ENCODE measurements around the gene GRID2.
"Not testable (repeated sequence)": the region's sequence is repeated elsewhere in the genome, so short reads cannot be mapped to it uniquely, and the experiment has no call there.

GRID2 gene

DNA sequence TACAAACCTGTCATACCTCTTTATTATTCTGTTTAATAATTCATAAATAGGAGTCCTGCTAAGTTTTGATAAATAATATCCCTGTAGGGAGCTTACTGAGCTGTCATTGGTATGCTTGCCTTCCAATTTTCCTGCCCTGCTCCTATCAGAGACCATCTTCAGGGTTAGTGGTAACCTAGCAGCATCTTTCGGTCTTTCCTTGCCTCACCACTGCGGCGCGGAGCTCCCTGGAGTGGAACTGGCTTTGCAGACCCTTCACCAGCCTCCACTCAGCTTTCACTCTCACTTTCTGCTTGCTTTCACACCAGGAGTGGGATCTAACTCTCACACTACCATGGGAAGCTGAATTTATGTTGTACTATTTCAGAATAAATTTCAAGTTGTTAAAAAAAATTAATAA is 1043.1 kb downstream of the GRID2 start:
- Mint-ChIP-seq H3K27ac (no peak overlapping the region), H3K9me3 (peaks cover 3% of the 10 kb centered on the region), H3K27me3 (no peaks in the 10 kb centered on the region)

GRCh38 chr4:93348896-93349295 is 1045.1 kb downstream of the GRID2 start:
- H3K4me1 Mint-ChIP-seq: no peaks in the 10 kb centered on the region
- H3K9me3 Mint-ChIP-seq: peaks cover 6% of the 10 kb centered on the region
- ATAC-seq: no peak
- H3K27me3 Mint-ChIP-seq: no peaks in the 10 kb centered on the region
- H3K36me3 Mint-ChIP-seq: no peaks in the 10 kb centered on the region
- H3K27ac Mint-ChIP-seq: no peak overlapping the region
- no peak overlapping the region for H3K4me3 Mint-ChIP-seq

More for the DNA sequence above, 1043.1 kb downstream of the GRID2 start:
- H3K36me3 Mint-ChIP-seq: no peaks in the 10 kb centered on the region
- H3K4me3 Mint-ChIP-seq: no peak overlapping the region
- no peaks in the 10 kb centered on the region for H3K4me1 Mint-ChIP-seq
- no peak for ATAC-seq

DNA sequence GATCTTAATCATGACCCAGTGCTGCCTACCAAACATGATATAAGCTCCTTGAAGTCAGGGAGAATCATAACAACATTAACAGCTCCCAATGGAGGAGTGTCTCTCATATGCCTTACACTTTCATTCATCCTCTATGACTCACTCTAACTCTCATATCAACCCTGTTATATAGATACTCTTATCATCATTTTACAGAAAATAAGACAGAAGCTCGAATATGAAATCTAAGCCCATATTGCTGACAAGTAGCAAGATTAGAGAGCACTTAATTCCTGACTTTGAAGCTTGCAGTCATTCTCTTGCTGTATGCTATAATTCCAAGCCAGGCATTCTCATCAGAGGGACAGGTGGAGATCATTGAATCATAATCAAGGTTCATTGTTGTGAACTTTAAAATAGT is 1048.1 kb downstream of the GRID2 start:
- peaks cover 6% of the 10 kb centered on the region for H3K9me3 Mint-ChIP-seq
- no peak for ATAC-seq
- no peaks in the 10 kb centered on the region for H3K27me3 Mint-ChIP-seq
- no peak overlapping the region for H3K27ac Mint-ChIP-seq
- H3K4me3 Mint-ChIP-seq: no peak overlapping the region
- no peaks in the 10 kb centered on the region for H3K36me3 Mint-ChIP-seq
- no peaks in the 10 kb centered on the region for H3K4me1 Mint-ChIP-seq

GRCh38 chr4:93355411-93355810 is 1051.6 kb downstream of the GRID2 start:
- Mint-ChIP-seq H3K9me3 (peaks cover 6% of the 10 kb centered on the region), H3K27me3 (no peaks in the 10 kb centered on the region), H3K4me1 (no peaks in the 10 kb centered on the region), H3K27ac (no peak overlapping the region), H3K36me3 (no peaks in the 10 kb centered on the region), H3K4me3 (no peak overlapping the region)
- no peak for ATAC-seq

- no peak for ATAC-seq
- H3K27me3 Mint-ChIP-seq: no peaks in the 10 kb centered on the region
- H3K9me3 Mint-ChIP-seq: peaks cover 2% of the 10 kb centered on the region
- H3K4me3 Mint-ChIP-seq: no peak overlapping the region
- H3K4me1 Mint-ChIP-seq: no peaks in the 10 kb centered on the region
- H3K27ac Mint-ChIP-seq: no peak overlapping the region
- no peaks in the 10 kb centered on the region for H3K36me3 Mint-ChIP-seq
Observed at GRCh38 chr4:93359586-93359985, 1055.8 kb downstream of the GRID2 start.

- H3K4me1 Mint-ChIP-seq, H3K4me3 Mint-ChIP-seq, H3K27me3 Mint-ChIP-seq, ATAC-seq, H3K27ac Mint-ChIP-seq, H3K36me3 Mint-ChIP-seq: not testable (repeated sequence)
- peaks cover 14% of the 10 kb centered on the region for H3K9me3 Mint-ChIP-seq
Observed at GRCh38 chr4:93366169-93366755, 1062.5 kb downstream of the GRID2 start.

DNA sequence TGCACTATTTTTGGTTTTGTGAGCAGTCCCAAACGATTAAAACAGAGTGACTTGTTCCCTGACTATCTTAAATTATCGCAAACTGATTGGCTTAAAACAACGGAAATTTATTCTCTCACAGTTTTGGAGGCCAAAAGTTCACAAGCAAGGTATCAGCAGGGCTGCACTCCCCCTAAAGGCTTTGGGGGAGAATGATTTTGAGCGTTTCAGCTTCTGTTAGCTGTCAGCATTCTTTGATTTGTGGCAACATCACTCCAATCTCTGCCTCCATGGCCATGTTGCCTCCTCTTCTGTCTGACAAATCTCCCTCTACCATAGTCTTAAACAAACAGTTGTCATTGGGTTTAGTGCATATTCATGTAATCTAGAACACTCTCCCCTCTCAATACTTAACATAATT is 1065.2 kb downstream of the GRID2 start:
- no peak for ATAC-seq
- Mint-ChIP-seq H3K4me3 (no peak overlapping the region), H3K36me3 (no peaks in the 10 kb centered on the region), H3K27ac (no peak overlapping the region), H3K27me3 (no peaks in the 10 kb centered on the region), H3K9me3 (peaks cover 12% of the 10 kb centered on the region), H3K4me1 (no peaks in the 10 kb centered on the region)

DNA sequence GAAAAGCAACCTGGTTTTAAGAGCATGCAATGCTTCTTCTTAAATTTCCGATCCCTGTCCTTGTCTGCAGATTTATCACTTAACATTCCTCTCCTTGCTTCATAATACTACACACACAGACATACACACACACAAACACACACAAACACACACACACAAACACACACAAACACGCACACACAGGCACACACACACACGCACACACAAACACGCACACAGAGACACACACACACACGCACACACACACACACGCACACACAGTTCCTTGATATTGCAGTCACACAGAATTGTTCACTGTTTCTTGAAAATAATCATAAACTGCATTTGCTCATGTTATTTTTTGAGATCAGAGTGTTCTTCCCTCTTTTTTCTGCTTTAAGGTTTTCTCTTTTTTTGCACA is 1066.5 kb downstream of the GRID2 start:
- Mint-ChIP-seq H3K36me3 (no peaks in the 10 kb centered on the region), H3K27me3 (no peaks in the 10 kb centered on the region), H3K4me1 (no peaks in the 10 kb centered on the region), H3K27ac (no peak overlapping the region), H3K4me3 (no peak overlapping the region), H3K9me3 (peaks cover 8% of the 10 kb centered on the region)
- no peak for ATAC-seq

GRCh38 chr4:93373893-93374860 is 1070.4 kb downstream of the GRID2 start:
- ATAC-seq: no peak
- H3K27ac Mint-ChIP-seq: no peak overlapping the region
- H3K27me3 Mint-ChIP-seq: no peaks in the 10 kb centered on the region
- H3K4me3 Mint-ChIP-seq: no peak overlapping the region
- H3K36me3 Mint-ChIP-seq: no peaks in the 10 kb centered on the region
- peaks cover 3% of the 10 kb centered on the region for H3K9me3 Mint-ChIP-seq
- no peaks in the 10 kb centered on the region for H3K4me1 Mint-ChIP-seq

DNA sequence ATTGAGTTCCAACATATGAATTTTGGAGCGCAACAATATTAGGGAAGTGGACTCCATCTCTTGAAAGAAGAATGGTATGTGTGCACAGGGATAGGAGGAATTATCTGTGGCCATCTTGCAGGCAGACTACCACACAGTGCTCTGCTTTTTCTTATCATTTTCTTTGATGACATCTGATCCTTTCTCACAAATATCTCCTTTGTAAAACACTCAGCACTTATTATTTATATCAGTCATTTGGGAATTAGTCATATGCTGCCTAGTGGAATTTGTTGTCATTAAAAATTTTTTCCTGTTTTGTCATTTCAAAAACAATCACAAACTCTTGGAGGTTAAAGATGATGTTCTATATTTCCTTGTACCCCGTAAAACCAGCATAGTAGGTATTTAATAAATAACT is 1080.5 kb downstream of the GRID2 start:
- ATAC-seq: no peak
- no peak overlapping the region for H3K27ac Mint-ChIP-seq
- H3K4me3 Mint-ChIP-seq: no peak overlapping the region
- H3K9me3 Mint-ChIP-seq: no peaks in the 10 kb centered on the region
- no peaks in the 10 kb centered on the region for H3K36me3 Mint-ChIP-seq
- H3K27me3 Mint-ChIP-seq: no peaks in the 10 kb centered on the region
- no peaks in the 10 kb centered on the region for H3K4me1 Mint-ChIP-seq

- H3K36me3 Mint-ChIP-seq: no peaks in the 10 kb centered on the region
- ATAC-seq: no peak
- H3K4me1 Mint-ChIP-seq: no peaks in the 10 kb centered on the region
- H3K9me3 Mint-ChIP-seq: no peaks in the 10 kb centered on the region
- no peaks in the 10 kb centered on the region for H3K27me3 Mint-ChIP-seq
- no peak overlapping the region for H3K4me3 Mint-ChIP-seq
- H3K27ac Mint-ChIP-seq: no peak overlapping the region
Observed at GRCh38 chr4:93384887-93385286, 1081.1 kb downstream of the GRID2 start.

- Mint-ChIP-seq H3K4me1 (no peaks in the 10 kb centered on the region), H3K9me3 (no peaks in the 10 kb centered on the region), H3K27ac (no peak overlapping the region), H3K4me3 (no peak overlapping the region), H3K36me3 (no peaks in the 10 kb centered on the region), H3K27me3 (no peaks in the 10 kb centered on the region)
- ATAC-seq: no peak
Observed at GRCh38 chr4:93394545-93395081, 1090.8 kb downstream of the GRID2 start.

DNA sequence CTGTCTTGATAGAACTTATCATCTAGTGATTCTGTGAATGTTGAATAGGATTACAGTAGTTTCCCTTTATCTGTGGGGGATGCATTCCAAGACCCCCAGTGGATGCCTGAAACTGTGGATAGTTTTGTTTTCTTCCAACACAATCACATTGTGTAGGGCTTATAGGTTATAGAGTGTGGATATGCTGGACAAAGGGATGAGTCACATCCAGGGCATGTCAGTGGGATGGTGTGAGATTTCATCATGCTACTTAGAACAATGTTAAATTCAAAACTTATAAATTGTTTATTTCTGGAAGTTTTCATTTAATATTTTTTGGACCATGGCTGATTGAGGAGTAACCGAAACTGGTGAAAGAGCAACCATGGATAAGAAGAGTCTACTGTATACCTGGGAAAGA is 1092.5 kb downstream of the GRID2 start:
- ATAC-seq: no peak
- Mint-ChIP-seq H3K27me3 (no peaks in the 10 kb centered on the region), H3K36me3 (no peaks in the 10 kb centered on the region), H3K4me3 (no peak overlapping the region), H3K4me1 (no peaks in the 10 kb centered on the region), H3K27ac (no peak overlapping the region), H3K9me3 (no peaks in the 10 kb centered on the region)

DNA sequence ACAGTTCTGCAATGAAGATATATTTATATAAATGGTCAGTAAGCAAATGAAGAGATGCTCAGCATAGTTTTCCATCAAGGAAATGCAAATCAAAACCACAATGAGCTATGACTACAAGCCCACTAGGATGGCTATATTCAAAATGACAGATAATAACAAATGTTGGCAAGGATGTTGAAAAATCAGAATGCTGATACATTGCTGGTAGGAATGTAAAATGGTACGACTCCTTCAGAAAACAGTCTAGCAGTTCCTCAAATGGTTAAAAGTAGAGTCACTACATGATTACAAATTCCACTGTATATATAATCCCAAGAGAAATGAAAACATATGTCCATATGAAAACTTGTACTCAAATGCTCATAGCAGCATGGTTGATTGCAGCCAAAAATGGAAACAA is 1099.8 kb downstream of the GRID2 start:
- no peak overlapping the region for H3K4me3 Mint-ChIP-seq
- no peaks in the 10 kb centered on the region for H3K4me1 Mint-ChIP-seq
- H3K36me3 Mint-ChIP-seq: no peaks in the 10 kb centered on the region
- peaks cover 6% of the 10 kb centered on the region for H3K9me3 Mint-ChIP-seq
- no peak for ATAC-seq
- no peak overlapping the region for H3K27ac Mint-ChIP-seq
- no peaks in the 10 kb centered on the region for H3K27me3 Mint-ChIP-seq

DNA sequence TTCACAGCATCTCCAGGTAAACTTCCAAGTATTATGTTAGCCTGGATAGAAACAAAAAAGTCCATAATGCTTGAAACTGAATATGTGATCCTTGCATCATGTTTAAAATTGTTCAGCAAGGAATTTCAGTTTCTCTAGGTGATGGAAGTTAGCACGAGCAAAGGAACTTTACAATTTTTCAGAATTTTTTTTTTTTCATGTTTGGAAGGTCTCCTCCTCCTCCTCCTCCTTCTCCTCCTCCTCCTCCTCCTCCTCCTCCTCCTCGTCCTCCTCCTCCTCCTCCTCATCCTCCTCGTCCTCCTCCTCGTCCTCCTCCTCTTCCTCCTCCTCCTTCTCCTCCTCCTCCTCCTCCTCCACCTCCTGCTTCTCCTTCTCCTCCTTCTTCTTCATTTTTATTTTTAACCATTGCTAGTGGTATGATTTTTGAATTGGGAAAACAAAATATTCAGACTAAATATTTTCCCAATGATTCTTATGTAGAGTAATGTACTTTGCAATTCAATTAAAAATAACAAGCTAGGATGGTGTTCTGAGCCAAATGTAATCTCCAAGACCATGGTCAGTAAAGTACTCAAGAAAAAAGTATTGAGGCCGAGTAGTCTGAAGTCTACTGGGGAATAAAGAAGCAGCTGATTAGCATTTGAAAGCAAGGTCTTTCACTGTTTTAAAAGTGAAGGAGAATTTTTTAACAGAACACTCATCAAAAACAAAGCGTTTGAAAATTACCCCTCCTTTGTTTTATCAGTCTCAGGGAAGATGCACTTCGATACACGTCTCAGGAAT is 1103.9 kb downstream of the GRID2 start:
- peaks cover 5% of the 10 kb centered on the region for H3K9me3 Mint-ChIP-seq
- no peak for ATAC-seq
- no peaks in the 10 kb centered on the region for H3K4me1 Mint-ChIP-seq
- H3K4me3 Mint-ChIP-seq: no peak overlapping the region
- H3K27ac Mint-ChIP-seq: no peak overlapping the region
- H3K36me3 Mint-ChIP-seq: no peaks in the 10 kb centered on the region
- no peaks in the 10 kb centered on the region for H3K27me3 Mint-ChIP-seq

All from stimulated activated memory B cell treated with anti-CD40 and anti-IgM and Interleukin-4, amounts not matched to agents 10 μg/mL and 1 μg/mL and 100 μg/mL, for 72 hours (primary cell).